Fibroblast of skin of right biceps (primary cell): ENCODE data around the gene NFIA.

ENCODE experiments used
- DNase-seq: peaks from one replicate; pipeline ENCODE4 v3.0.0-alpha.2; 2013

Gene NFIA

DNA sequence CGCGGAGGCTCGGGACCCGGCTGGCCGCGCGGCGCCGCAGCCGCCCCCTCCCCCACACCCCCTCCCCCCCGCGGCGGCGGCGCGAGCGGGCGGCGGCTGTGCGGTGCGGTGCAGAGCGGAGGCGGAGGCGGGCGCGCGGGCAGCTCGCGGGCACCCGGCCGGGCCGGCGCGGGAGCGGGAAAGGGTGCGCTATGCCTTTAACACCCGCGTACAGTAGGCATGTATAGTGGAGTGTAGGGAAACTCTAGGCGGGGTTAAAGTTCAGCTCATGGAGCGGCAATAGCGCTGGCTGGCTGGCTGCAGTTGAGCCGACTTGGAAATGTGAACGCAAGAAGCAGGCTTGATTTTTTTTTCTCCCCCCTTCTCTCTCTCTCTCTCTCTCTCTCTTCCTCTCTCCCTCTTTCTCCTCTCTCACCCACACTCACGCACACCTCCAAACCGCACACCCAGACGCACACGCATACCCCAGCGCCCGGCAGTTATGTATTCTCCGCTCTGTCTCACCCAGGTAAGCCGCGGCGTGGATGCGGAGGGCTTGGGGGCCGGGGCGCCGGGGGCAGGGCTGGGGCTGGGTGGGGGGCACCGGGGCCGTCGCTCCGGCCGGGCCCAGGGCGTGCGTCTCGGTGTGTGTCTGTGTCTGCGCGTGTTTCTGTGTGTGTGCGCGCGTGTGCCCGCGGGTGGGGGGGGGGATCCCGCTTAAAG is at the start of gene NFIA:
Gene NFIA (plus strand): TSS at position 251 of the 702 bp plus-strand sequence.
- DNase-seq, result peak; percentile 59

DNA sequence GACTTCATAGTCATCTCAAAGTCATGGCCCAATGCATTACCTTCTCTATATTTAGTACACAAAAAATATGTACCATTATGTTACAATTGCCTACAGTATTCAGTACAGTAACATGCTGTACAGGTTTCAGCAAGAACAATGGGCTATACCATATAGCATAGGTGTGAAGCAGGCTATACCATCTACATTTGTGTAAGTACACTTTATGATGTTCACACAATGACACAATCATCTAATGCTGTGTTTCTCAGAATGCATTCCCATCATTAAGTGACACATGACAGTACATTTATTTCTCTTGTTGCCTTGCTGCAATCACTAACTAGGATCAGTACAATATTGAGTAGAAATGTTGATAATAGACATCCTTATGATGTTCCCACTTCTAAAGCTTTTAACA is 46.5 kb upstream of the NFIA start:
- DNase-seq, result no peak

DNA sequence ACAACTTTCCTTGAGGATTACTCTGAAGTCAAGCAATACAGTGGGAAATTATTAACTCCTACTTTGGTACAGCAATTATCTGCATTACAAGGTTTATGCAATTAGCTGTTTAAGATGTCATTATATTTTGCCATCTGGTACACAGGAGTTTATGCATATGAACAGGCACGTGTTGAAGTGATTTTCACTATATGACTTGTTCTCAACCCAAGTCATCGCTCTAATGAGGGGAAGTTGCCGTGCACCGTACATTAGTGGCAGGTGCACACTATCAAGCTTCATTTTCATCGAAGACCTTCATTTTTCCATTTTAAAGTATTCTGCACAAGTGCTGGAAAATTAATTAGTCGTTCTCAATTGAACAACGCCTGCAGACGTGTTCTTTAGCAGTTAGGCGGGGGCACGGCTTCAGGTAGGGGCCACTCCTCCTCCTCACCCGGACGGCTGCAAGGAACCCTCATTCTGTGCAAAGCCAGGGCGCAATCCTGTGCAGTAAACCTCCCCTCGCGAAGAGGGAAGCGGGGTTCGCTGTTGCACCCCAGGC is 39.8 kb upstream of the NFIA start:
- DNase-seq, result no peak

DNA sequence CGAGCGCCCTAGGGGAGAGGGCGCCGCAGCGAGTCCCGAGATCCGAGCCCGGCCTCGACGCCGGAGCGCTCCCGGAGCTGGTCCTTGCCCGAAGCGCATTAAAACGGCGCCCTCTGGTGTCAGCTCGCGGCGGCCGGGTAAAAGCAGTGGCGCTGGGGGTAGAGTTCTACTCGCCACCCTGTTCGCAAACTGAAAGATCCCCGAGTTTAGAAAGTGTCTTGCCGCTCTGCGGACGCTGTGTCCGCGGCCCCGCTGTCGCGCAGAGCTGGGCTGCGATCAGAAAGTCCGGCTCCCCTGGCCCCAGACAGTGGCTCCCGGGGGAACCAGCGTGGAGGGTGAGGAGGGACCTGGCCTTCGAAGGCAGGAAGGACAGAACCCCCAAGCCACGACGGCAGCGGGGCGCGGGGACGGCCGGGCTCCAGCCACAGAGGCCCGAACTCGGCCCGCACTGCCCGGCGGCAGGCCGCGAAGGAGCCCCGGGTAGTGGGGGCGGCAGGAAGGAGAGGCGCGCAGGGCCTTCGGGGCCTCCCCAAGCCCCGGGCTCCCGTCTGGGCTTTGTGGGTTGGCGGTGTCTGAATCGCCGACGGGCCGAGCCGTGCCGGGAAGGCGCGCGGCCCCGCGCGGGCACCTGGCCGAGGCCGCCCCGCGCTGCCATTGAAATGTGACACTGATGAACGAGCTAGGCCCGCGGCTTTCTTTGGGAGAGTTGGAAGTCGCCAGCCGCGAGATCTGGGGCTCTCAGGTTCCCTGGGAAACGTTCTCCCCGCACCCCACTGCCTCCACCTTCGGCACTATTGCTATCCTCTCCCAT is 39.1 kb upstream of the NFIA start:
- peak; percentile 74 for DNase-seq

DNA sequence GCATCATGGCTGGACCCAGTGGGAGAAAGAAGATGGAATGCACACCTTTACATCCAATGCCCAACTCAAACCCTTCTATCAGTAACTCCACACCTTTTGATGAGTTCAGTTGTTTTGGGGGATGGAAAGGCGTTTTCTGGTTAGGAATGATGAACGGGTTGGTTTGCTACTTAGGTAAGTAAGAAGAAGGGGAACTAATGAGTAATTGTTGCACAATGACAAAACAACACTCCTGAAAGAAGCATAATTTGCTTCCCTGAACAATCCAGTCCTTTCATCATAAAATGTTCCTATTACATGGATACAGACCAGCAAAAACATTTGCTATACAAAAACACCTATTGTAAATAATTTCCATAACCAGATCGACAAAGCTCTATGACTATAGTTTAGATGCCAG is 35.9 kb upstream of the NFIA start:
- no peak for DNase-seq

DNA sequence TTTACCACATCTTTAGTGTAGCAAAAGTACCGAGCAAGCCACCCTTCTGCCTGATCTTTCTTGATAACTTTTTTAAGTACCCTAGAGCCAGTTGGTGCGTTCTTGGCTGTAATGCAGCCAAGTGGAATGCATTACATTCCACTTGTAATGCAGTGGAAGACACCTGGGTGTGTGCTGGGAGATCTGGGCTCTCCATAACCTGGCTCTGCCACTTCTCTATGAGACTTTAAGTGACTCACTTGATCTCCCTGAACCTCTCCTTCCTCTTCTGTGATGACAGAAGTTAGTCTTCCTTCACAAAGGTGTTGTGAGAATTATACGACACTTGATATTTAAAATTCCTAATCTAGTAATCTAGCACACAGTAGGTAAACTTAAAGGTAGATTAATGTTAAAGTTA is 35.3 kb upstream of the NFIA start:
- DNase-seq, result no peak

DNA sequence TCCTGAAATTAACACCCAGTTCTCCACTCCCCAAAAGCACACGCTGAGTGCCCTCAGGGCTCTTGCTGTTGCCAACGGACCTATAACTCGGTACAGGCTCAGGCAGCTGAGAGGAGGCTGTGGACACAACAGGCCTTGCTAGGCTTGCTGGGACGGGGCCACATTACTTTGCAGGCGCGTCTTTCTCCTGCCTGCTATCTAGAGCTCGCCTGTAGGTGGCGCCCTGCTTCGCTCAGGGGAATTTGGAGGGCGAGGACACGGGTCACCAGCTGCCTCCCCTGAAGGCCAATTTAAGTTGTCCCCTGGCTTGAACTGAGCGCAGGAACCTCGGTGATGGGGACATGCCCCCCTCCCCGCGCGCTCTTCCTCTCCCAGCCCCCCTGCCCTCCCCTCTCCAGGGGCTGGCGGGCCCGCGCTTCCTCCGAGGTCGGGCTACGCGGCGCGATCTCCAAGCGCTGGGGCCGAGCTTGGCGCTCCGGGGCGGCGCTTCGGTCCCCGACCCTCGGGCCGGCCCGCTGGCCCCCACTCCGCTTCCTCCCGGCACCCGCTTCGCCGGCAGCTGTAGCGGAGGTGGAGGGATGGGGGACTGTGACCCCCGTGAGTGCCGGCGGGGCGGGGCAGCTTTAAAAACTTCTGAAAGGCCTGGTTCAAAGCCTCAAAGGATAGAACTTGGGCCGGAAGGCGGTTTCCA is 32.4 kb upstream of the NFIA start:
- peak; percentile 82 for DNase-seq

DNA sequence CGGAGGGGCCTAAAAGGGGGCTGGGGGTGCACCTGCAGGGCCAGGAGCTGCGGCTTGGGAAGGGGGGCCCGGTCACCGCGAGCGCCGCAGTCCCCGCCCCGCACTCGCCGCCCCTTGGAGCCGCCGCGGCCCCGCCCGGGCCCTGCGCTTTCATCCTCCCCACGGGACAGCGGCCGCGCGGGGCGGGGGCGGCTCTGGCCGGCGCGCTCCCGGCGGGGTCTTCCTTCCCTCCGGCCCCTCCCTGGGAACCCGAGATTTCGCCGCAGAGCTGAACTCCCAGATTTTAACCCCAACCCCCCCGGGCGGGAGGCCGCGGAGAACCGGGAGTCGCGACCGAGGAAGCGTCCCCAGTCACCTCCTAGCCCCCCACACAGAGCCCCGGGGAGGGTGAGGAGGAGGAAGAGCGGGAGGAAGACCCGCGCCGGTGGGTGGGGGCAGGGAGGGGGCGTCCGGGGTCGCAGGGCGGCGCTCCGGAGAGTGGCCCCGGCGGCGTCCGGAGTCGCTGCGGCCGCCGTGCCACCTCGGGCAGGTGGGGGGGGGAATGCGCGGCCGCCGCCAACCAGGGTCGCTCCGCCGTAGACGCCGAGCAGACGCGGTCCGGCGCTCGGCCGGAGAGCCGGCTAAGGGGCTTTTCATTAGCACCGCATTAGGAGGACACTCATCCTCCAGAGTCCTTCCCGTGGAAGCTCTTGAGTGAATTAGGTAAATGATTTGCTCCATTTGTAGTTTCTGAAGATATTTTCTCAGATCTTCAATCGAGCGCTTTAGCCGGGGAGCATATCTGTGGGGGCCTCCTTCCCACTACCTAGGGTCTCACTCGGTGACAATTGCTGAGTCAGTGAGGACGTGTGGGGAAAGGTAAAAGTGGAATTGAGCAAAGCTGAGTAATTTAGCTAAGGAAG is 31.6 kb upstream of the NFIA start:
- DNase-seq, result peak; percentile 2

DNA sequence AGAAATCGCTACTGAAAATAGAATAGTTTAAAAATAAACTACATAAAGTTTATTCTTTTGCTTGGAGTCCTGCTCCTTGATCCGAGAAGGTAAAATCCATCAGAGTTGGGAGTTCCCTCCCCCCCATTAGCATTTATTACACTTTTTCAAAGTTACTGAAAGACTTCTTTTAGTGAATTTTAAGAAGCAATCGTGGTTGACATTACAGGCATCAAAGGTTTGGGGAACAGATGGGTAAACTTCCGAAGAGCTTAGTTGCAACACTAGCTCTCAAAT is 31.0 kb upstream of the NFIA start:
- no peak for DNase-seq

DNA sequence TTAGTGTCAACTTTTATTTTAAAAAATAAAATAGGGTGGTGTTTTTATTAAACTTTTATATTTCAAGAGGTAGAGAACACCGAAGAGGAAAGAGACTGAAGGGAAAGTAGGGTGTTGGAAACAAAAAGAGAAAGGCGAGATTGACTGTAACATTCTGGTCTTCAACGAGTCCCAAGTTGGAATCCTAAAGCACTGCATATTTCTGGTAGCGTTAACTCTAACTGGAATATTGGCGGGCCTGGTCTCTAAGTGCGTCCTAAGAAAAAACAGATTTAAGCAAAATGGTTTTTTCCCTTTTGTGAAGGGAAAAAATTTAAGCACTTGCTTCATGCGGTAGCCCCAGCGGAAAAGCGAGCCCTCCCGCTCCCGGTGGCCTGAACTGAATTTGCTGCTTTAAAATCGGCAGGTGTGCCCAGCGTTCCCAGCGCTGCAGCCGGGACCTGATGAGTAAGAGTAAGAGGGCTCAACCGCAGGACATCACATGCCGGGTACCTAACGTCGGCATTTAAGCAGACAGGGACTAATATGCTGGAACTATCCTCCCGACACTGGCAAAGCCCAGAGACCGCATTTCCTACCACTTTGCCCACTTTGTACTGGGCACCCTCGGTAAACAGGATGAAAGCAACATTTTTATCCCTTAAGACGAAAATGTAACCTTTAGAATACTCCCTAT is 30.5 kb upstream of the NFIA start:
- DNase-seq, result no peak

DNA sequence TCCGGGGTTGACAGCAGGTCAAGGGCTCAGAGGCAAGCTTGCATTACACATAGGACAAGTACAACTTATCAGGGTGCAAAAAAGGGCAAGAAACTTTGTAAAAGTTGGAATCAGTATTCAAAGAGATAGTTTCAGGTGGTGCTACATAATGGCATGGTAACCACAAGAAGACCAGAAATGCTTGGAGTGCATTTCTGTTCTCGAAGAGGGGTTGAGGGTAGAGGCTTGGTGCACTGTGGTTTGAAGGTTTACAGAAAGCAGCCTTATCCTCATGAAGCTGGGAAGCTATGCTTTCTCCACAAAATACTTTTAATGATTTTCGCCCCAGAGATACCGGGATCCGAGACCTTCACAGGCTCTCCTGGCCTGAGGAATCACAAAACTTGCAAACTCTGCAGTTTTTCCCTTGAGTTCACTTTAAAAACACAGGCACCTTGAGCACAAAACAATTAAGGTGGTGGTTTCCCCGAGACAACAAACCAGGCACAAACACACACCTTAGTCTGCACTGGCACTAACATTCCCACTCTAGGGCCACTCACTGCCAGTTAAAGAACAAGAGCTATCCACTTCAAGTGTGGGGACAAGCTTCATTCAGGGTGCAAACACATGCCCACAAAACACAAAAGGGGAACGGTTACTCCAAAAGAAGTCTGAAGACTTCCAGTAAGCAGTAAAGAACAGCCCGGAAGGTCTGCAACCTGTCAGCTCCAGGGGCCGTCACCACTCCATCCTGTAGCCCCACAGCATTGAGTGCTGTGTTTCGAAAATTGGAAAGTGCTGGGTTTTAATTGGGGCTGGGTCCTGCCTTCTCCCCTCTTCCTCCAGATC is 29.8 kb upstream of the NFIA start:
- DNase-seq, result no peak

DNA sequence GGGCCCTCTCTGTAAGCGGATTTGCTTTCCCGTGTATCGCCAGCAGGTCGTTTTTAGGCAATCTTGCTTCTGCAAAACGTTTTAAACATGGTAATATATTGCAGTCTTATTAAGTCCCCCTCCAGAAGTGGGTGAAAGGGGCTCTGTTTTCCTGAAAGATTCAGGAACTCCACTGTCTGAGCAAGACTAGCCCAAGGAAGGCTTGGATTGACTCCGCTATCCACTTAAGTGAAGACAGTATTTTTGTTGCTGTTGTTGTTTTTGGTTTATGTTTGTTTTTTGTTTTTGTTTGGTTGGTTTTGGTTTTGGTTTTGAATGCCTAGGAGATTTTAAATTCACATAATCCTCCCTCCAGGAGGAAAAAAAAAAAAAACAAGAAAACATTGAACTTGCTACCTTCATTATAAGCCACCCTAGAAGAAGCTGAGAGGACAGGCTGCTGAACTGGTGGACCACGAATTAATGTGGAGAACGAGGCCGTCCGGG is 29.1 kb upstream of the NFIA start:
- DNase-seq, result no peak

DNA sequence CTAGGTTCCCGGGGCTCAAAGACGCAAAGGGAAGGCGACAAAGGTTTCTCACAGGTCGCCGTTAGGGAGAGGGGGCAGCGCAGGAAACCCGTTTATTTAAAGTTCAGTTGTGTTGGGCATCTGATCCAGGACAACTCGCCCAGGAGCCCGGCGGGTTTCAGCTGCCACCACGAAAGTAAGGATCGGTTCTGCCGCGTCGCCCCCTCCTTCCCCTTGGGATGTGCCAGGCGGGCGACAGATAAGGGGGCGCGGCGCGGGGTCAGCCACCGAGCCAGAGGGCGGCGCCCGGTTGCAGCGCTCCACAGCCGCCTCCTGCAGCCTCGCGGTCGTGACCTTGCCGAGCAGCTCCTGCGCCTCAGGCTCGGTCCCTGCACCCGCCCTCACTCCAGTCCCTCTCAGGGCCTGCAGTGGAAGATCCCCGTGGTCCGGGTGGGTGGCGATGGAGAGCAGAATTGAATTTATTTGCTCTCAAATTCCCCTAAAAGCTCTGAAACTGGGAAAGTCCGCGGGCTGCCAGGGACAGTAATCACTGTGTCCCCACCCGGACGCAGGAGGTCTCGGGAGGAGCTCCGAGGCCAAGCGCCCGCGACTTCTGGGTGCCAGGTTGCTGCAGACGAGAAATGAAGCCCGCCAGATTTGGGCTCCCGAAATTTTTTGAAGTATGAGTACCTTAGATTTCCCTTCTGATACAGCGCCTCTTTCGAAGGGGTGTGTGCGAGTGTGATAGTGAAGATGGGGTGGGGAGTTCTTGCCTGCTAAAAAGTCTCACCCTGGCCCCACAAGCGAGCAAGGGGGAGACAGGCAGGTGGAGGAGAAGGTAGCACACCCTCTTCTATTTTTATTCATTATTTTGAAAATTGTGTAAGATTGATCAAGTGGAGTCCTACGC is 28.4 kb upstream of the NFIA start:
- no peak for DNase-seq

DNA sequence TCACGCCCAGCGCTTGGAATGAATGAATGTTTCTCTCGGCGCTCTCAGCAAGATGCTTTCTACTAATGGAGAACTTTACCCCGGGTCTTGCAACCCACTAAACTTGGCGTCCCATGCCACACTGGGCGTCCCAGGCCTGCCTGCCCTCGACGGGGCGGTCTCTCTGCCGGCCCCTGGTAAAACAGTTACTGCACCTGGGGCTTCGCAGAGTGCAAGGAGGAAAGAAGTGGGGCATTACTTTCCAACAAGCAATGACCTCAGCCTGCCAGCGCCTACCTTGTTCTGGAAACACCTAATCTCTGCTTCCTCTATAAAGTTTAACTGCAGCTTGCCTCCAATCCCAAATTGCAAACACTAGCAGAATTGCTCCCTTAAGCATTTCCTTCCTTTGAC is 27.8 kb upstream of the NFIA start:
- DNase-seq, result no peak

DNA sequence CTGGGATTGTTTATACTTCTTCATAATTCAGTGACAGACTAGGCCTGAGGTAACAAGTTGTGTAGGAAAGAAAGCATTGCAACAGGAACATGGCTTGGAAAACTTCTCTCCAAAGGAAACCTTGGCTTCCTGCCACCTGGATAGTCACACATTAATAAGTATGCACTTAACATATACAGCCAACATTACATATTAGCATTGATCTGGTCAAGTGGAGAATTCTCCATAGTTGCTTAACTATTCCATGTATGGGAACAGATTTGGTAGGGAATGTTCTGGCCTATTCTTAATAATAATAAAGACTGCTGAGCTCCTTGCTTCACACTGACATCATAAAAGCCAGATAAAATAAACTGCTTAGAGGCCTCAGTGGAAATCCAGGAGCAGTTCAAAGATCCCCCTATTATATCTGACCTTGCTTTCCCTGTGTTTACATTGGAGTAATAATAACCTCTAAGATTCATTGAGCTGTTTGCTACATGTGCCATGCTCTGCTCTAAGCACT is 27.2 kb upstream of the NFIA start:
- peak; percentile 29 for DNase-seq

DNA sequence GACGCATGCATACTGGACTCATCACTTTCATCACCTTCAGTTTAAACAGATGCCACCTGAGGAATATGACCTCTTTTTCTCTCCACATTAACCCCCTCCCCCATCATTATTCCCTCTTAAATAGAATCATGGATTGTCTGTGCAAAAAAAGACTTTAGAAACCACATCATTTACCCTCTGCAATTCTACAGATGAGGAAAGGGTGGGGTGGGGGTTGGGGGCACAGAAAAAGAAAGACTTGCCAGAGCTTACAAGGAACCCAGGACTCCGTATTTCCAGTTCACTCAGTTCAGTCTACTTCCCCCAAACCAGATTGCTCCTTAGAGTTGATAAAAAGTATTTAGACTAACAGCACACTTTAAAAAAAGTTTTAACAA is 26.2 kb upstream of the NFIA start:
- no peak for DNase-seq

DNA sequence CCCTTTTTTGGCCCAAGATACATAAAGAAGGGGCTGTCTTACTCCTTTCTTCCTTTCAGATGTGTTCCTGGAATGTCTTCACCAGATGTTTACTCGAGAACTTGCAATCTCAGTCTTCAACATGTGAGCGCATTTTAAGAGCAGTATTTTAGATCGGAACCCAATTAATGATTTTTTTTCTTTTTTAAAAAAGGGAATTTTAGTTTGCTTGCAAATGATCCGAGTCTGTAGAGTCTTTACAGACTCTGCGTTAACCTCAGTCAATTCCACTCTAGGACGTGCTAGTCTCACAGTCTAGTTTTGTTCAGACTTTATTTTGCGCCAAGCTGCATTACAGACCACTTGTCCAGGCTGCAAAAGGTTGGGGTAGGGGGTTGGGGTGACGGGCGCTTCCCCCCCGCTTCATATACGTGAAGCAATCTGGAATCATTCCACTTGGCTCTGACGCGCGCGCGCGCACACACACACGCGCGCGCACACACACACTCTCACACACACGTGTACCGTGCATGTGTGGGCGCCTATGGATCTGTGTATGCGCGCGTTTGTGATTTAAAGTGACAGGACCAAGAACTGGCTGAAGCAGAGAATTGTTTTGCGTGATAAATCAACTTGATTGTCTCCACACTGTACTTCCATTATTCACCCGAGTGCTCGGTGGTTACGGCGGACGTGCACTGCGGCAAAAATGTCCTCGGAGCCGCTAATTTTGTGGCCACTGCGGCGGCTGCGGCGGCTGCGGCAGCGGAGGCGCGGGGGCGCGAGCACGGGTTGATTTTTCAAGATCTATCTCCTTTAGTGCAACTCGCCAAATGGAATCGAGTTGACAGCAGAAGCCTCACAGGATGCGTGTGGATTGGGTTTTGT is 25.6 kb upstream of the NFIA start:
- DNase-seq, result peak; percentile 68

DNA sequence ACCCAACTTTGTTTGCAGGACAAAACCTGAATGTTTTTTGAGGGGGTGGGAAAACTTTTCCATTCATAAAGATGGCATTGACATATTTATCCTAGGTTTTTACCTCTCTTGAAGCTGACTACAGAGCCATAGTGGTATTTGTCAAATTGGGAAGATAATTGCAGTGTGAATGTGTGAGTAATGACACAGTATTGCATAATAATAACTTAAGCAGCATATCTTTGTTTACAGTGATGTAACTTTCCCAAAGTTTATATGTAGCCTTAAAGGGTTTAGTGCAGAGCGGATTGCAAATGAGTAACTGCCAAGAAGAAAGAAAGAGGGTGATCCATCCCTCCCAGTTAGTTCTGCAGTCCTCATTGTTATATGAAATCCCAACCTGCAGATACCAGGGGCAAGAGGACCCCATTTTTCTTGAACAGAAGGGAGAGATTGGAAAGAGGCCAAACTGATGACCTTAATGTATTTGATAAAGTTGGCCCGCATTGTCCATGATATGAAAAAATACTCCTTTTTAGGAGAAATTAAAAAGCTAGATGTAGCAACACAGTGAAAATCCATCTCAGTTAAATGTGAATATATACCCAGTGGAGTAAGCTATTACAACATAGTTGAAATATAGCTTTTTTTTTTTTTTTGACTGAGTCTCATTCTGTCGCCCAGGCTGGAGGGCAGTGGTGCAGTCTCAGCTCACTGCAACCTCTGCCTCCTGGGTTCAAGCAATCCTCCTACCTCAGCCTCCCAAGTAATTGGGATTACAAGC is 23.7 kb upstream of the NFIA start:
- no peak for DNase-seq
